Cardiac muscle cell (in vitro differentiated cells and primary cell): ENCODE measurements around the gene ARHGEF33. TPM values are rescaled to one million over a fixed set of nuclear protein-coding genes. Genes with fewer than 3 reads are reported as not detected.

Experiments used
- DNase-seq, 2 donors: peaks; one replicate each; pipeline versions ENCODE4 v3.0.0 to v3.0.0-alpha.2; 2010 to 2017; ENCODE audit warnings: low read depth in 1 of 2, low spot score in 1 of 2
- H3K27ac ChIP-seq: fragments of 200-600 bp; sonication (generic); 2 replicates; pipeline ENCODE4 v1.5.1; 2016
- H3K27me3 ChIP-seq: fragments of 200-600 bp; sonication (generic); 2 replicates; pipeline ENCODE4 v1.6.0; 2016; ENCODE audit warnings: control low read depth
- H3K36me3 ChIP-seq: fragments of 200-600 bp; sonication (generic); 2 replicates; pipeline ENCODE4 v1.5.1; 2016; ENCODE audit warnings: control low read depth
- H3K4me1 ChIP-seq: fragments of 200-600 bp; sonication (generic); 2 replicates; pipeline ENCODE4 v1.8.1; 2017; ENCODE audit warnings: low read depth, mild to moderate bottlenecking, mixed run types
- H3K4me3 ChIP-seq: fragments of 200-600 bp; sonication (generic); 2 replicates; pipeline ENCODE4 v1.5.1; 2016; ENCODE audit warnings: mild to moderate bottlenecking
- H3K9me3 ChIP-seq: fragments of 200-600 bp; sonication (generic); 2 replicates; pipeline ENCODE4 v1.5.1; 2017; ENCODE audit warnings: low read depth, mild to moderate bottlenecking, control low read depth
- polyA plus RNA-seq: library from polyadenylated mRNA; unstranded; fragments of >200 nt; fragmentation: Nextera tagmentation; extraction: Ambion mirVana; gene quantifications from 2 replicates; pipeline ENCODE4 v1.2.1, GENCODE V29; 2016
- total RNA-seq: library from RNA; depleted of rRNA; stranded (reverse); fragments of >200 nt; gene quantifications from 2 replicates; pipeline ENCODE4 v1.2.3, GENCODE V29; 2016
- TF ChIP-seq, protein P1 (sequence below): IDR thresholded peaks from 2 replicates; pipeline ENCODE4 v1.5.1; 2012; ENCODE audit warnings: low read depth, mild to moderate bottlenecking, low read length

Gene ARHGEF33
- total and polyA plus RNA-seq, 2 experiments from 2014 or later: 1.0 TPM

DNA sequence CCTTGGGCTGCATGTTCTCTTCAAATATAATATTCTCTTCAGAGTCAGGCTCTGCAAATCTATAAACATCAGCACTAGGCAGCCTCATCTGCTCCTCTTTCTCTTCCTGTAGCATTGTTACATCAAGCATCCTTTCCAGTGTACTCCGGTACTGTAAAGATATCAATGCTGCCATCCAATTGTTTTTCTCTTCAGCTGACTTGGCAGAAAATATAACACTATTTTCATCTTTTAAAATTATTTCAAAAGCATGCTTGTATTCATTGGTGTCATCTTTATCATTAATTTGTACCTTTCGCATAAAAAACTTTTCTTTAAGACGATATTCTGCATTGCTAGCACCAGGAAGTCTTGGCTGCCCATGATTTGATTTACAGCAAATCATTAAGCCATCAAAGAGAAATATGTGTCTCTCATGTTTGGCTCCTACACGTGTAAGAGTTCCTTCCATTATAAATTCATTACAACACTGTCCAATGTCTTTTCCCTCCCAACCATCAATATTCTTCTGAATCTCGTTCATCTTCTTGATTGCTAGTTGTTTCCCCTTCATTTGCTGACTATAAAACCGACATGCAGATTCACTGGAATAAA lies 133.1 kb downstream of the ARHGEF33 start:
- peak overlapping the region; percentile 0 for H3K27ac ChIP-seq
- no peak overlapping the region for H3K4me3 ChIP-seq
- no peaks in the 10 kb centered on the region for H3K4me1 ChIP-seq
- H3K36me3 ChIP-seq: peaks cover 16% of the 10 kb centered on the region
- TF ChIP-seq, protein P1, sequence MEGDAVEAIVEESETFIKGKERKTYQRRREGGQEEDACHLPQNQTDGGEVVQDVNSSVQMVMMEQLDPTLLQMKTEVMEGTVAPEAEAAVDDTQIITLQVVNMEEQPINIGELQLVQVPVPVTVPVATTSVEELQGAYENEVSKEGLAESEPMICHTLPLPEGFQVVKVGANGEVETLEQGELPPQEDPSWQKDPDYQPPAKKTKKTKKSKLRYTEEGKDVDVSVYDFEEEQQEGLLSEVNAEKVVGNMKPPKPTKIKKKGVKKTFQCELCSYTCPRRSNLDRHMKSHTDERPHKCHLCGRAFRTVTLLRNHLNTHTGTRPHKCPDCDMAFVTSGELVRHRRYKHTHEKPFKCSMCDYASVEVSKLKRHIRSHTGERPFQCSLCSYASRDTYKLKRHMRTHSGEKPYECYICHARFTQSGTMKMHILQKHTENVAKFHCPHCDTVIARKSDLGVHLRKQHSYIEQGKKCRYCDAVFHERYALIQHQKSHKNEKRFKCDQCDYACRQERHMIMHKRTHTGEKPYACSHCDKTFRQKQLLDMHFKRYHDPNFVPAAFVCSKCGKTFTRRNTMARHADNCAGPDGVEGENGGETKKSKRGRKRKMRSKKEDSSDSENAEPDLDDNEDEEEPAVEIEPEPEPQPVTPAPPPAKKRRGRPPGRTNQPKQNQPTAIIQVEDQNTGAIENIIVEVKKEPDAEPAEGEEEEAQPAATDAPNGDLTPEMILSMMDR: no peak
- no peaks in the 10 kb centered on the region for H3K9me3 ChIP-seq
- DNase-seq: no peak
- H3K27me3 ChIP-seq: no peaks in the 10 kb centered on the region

DNA sequence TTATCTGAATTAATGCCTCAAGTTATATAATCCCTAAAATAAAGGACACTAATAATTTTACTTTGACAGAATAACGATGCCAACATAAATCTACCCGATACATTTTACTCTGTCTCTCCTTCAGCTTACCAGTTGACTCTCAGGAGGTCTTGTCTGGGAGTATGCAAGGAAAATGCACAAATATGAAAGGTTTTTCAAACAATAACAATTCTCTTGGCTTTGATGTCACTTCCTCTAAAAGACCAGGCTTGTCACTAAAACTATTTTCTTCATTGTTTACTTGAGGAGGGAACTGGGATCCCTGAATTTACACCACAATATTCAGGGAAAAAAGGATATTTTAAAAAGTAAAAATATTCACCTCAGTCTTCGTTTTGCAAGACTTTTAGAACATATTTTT lies 134.0 kb downstream of the ARHGEF33 start:
- H3K27ac ChIP-seq: no peak overlapping the region
- no peak for DNase-seq
- no peak overlapping the region for H3K4me3 ChIP-seq
- H3K4me1 ChIP-seq: no peaks in the 10 kb centered on the region
- TF ChIP-seq, protein P1: no peak
- H3K36me3 ChIP-seq: peaks cover 19% of the 10 kb centered on the region
- H3K27me3 ChIP-seq: no peaks in the 10 kb centered on the region
- no peaks in the 10 kb centered on the region for H3K9me3 ChIP-seq

DNA sequence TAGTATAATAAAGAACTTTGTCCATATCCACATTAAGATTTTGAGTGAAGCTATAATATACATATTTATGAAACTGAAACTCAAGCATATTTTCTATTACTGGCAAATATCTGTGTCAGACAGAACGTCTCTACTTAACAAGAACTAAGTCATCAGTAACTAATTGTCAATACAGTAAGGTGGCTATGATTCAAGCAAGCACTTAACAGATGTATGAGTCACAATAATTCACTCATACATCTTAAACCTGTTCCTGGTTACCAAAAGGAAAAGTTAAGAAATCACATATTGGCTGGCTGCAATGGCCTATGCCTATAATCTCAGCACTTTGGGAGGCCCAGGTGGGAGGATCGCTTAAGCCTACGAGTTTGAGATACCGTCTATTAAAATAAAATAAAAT lies 135.2 kb downstream of the ARHGEF33 start:
- Histone ChIP-seq H3K27ac (no peak overlapping the region), H3K4me3 (no peak overlapping the region), H3K9me3 (no peaks in the 10 kb centered on the region), H3K4me1 (no peaks in the 10 kb centered on the region), H3K27me3 (no peaks in the 10 kb centered on the region), H3K36me3 (peaks cover 19% of the 10 kb centered on the region)
- no peak for DNase-seq
- TF ChIP-seq, protein P1: no peak

Other genes with a start within 250 kb of the ARHGEF33 start
- 46.0 and 60.9 TPM in 2 replicates for gene GALM, start 223.8 kb upstream of the ARHGEF33 start, total RNA-seq
- 47.4 and 50.4 TPM in 2 replicates for gene GALM, start 223.8 kb upstream of the ARHGEF33 start, polyA plus RNA-seq
- gene SRSF7, start 138.5 kb upstream of the ARHGEF33 start, total RNA-seq: 79.6 and 118 TPM in 2 replicates
- 136 and 179 TPM in 2 replicates for gene SRSF7, start 138.5 kb upstream of the ARHGEF33 start, polyA plus RNA-seq
- gene GEMIN6, start 111.7 kb upstream of the ARHGEF33 start, total RNA-seq: 8.8 and 10.5 TPM in 2 replicates
- 18.0 and 18.5 TPM in 2 replicates for gene GEMIN6, start 111.7 kb upstream of the ARHGEF33 start, polyA plus RNA-seq
- 13.3 and 23.0 TPM in 2 replicates for gene DHX57, start 13.9 kb upstream of the ARHGEF33 start, total RNA-seq
- gene DHX57, start 13.9 kb upstream of the ARHGEF33 start, polyA plus RNA-seq: 14.7 and 18.1 TPM in 2 replicates
- 17.8 and 21.1 TPM in 2 replicates for gene MORN2, start 13.9 kb upstream of the ARHGEF33 start, total RNA-seq
- gene MORN2, start 13.9 kb upstream of the ARHGEF33 start, polyA plus RNA-seq: 49.3 and 53.1 TPM in 2 replicates
- gene SOS1, start 231.2 kb downstream of the ARHGEF33 start, total RNA-seq: 18.7 and 31.6 TPM in 2 replicates
- 15.3 and 18.4 TPM in 2 replicates for gene SOS1, start 231.2 kb downstream of the ARHGEF33 start, polyA plus RNA-seq